ENCODE data around the gene FOXJ3. TPM values are rescaled to one million over a fixed set of nuclear protein-coding genes. Genes with fewer than 3 reads are reported as not detected.

FOXJ3 gene
- total RNA-seq, 1 experiment from 2014 or later: 51.1 TPM

GRCh38 chr1:42144711-42145388 is 190.2 kb downstream of the FOXJ3 start:
- Histone ChIP-seq H3K4me2 (ENCODE audit: low read length) (no peak overlapping the region), H3K27ac (ENCODE audit: low read depth, low read length) (no peak overlapping the region), H3K4me3 (replicated peaks in 1 of 2; ENCODE audit: low read depth in 1 of 2, low read length in 2 of 2) (no peak overlapping the region), H3K36me3 (ENCODE audit: control insufficient read depth in 1 of 2, insufficient read depth in 2 of 2, low read length in 2 of 2) (no peaks in the 10 kb centered on the region), H3K79me2 (ENCODE audit: insufficient read depth, low read length) (no peaks in the 10 kb centered on the region), H3K9me3 (ENCODE audit: control insufficient read depth in 1 of 2, insufficient read depth in 1 of 2, low read depth in 1 of 2, low read length in 2 of 2) (no peaks in the 10 kb centered on the region), H3K9ac (ENCODE audit: low read length) (no peak overlapping the region), H4K20me1 (ENCODE audit: insufficient read depth) (no peaks in the 10 kb centered on the region), H3K9me2 (ENCODE audit: insufficient read depth) (no peaks in the 10 kb centered on the region), H3K27me3 (ENCODE audit: insufficient read depth, low read length) (no peaks in the 10 kb centered on the region), H2AFZ (ENCODE audit: low read depth, low read length, poor library complexity, severe bottlenecking) (no peak overlapping the region), H3K4me1 (ENCODE audit: control insufficient read depth in 1 of 2, insufficient read depth in 2 of 2, low read length in 2 of 2) (peaks cover 0 to 8% of the 10 kb centered on the region in 2 experiments; a peak in 1 of 4 replicates)
- POLR2A ChIA-PET: no interaction called here
- RAD21 ChIA-PET (ENCODE audit: low non-redundant PET in 1 of 2, low total read pairs in 2 of 2, uncharacterized antibody in 2 of 2, unreplicated experiment in 2 of 2): no interaction called here
- TF ChIP-seq, protein P1, sequence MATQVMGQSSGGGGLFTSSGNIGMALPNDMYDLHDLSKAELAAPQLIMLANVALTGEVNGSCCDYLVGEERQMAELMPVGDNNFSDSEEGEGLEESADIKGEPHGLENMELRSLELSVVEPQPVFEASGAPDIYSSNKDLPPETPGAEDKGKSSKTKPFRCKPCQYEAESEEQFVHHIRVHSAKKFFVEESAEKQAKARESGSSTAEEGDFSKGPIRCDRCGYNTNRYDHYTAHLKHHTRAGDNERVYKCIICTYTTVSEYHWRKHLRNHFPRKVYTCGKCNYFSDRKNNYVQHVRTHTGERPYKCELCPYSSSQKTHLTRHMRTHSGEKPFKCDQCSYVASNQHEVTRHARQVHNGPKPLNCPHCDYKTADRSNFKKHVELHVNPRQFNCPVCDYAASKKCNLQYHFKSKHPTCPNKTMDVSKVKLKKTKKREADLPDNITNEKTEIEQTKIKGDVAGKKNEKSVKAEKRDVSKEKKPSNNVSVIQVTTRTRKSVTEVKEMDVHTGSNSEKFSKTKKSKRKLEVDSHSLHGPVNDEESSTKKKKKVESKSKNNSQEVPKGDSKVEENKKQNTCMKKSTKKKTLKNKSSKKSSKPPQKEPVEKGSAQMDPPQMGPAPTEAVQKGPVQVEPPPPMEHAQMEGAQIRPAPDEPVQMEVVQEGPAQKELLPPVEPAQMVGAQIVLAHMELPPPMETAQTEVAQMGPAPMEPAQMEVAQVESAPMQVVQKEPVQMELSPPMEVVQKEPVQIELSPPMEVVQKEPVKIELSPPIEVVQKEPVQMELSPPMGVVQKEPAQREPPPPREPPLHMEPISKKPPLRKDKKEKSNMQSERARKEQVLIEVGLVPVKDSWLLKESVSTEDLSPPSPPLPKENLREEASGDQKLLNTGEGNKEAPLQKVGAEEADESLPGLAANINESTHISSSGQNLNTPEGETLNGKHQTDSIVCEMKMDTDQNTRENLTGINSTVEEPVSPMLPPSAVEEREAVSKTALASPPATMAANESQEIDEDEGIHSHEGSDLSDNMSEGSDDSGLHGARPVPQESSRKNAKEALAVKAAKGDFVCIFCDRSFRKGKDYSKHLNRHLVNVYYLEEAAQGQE (IDR thresholded peaks at IDR 0.05; ENCODE audit: low read depth): no peak
- no peak for TF ChIP-seq EGR1 (IDR thresholded peaks at IDR 0.05; ENCODE audit: low read depth)
- TF ChIP-seq, protein P2, sequence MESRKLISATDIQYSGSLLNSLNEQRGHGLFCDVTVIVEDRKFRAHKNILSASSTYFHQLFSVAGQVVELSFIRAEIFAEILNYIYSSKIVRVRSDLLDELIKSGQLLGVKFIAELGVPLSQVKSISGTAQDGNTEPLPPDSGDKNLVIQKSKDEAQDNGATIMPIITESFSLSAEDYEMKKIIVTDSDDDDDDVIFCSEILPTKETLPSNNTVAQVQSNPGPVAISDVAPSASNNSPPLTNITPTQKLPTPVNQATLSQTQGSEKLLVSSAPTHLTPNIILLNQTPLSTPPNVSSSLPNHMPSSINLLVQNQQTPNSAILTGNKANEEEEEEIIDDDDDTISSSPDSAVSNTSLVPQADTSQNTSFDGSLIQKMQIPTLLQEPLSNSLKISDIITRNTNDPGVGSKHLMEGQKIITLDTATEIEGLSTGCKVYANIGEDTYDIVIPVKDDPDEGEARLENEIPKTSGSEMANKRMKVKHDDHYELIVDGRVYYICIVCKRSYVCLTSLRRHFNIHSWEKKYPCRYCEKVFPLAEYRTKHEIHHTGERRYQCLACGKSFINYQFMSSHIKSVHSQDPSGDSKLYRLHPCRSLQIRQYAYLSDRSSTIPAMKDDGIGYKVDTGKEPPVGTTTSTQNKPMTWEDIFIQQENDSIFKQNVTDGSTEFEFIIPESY (IDR thresholded peaks at IDR 0.05; ENCODE audit: extremely low read depth, insufficient replicate concordance, low read length): no peak
- no peak for TF ChIP-seq SIN3A (IDR thresholded peaks at IDR 0.05; ENCODE audit: low read depth)
- TF ChIP-seq SP1 (IDR thresholded peaks at IDR 0.05; ENCODE audit: low read depth): no peak
- no peak for TF ChIP-seq MAX (IDR thresholded peaks at IDR 0.05)
- intact Hi-C loops (cut with micrococcal nuclease): loop anchor here (10.0 kb wide), 1 partner anchor 570 kb away; no protein-coding TSS in a partner anchor
- CTCF ChIA-PET: no interaction called here
- ATAC-seq: no peak
- no peak for DNase-seq (ENCODE audit: low read depth, low spot score)
- BruUV-seq (replicated peaks): no TSS peak
